ENCODE results near the gene BLOC1S6. TPM values are rescaled to one million over a fixed set of nuclear protein-coding genes. Genes with fewer than 3 reads are reported as not detected.
A peak's percentile ranks its signal among the peaks of the same experiment; 100 is the strongest.

The BLOC1S6 gene
- total and polyA plus RNA-seq, 4 donors: 49.8 to 86.6 (median 60.4) TPM

GRCh38 chr15:45550436-45550835, 36.7 kb upstream of the BLOC1S6 start:
- no peaks in the 10 kb centered on the region for H3K9me3 ChIP-seq (ENCODE audit: control insufficient read depth, insufficient read depth, low read length)
- H3K4me1 ChIP-seq (ENCODE audit: control insufficient read depth, insufficient read depth, low read length): no peaks in the 10 kb centered on the region
- WGBS (ENCODE audit: insufficient coverage): no CpG with 5 or more reads among the region's 3 CpGs
- no peak overlapping the region for H3K4me3 ChIP-seq (ENCODE audit: low read depth, low read length)
- H3K27me3 ChIP-seq (ENCODE audit: control insufficient read depth, insufficient read depth, low read length): no peaks in the 10 kb centered on the region
- no peak for DNase-seq (ENCODE audit: low read depth in 4 of 6, low spot score in 6 of 6)
- H3K27ac ChIP-seq (ENCODE audit: low read depth, low read length): no peak overlapping the region
- no peaks in the 10 kb centered on the region for H3K36me3 ChIP-seq (ENCODE audit: control insufficient read depth, insufficient read depth, low read length)

- H3K27ac ChIP-seq (ENCODE audit: low read depth, low read length): no peak overlapping the region
- no peaks in the 10 kb centered on the region for H3K36me3 ChIP-seq (ENCODE audit: control insufficient read depth, insufficient read depth, low read length)
- no peak for DNase-seq (ENCODE audit: low read depth in 4 of 6, low spot score in 6 of 6)
- no peak overlapping the region for H3K4me3 ChIP-seq (ENCODE audit: low read depth, low read length)
- no peaks in the 10 kb centered on the region for H3K4me1 ChIP-seq (ENCODE audit: control insufficient read depth, insufficient read depth, low read length)
- no peaks in the 10 kb centered on the region for H3K27me3 ChIP-seq (ENCODE audit: control insufficient read depth, insufficient read depth, low read length)
- H3K9me3 ChIP-seq (ENCODE audit: control insufficient read depth, insufficient read depth, low read length): no peaks in the 10 kb centered on the region
- WGBS (ENCODE audit: insufficient coverage): 100% methylated on average over 1 of the region's 3 CpGs
Observed at GRCh38 chr15:45551676-45552075, 35.5 kb upstream of the BLOC1S6 start.

GRCh38 chr15:45555934-45556608, 31.1 kb upstream of the BLOC1S6 start:
- WGBS (ENCODE audit: insufficient coverage): no CpG with 5 or more reads among the region's 3 CpGs
- Histone ChIP-seq H3K9me3 (ENCODE audit: control insufficient read depth, insufficient read depth, low read length) (no peaks in the 10 kb centered on the region), H3K4me1 (ENCODE audit: control insufficient read depth, insufficient read depth, low read length) (no peaks in the 10 kb centered on the region), H3K36me3 (ENCODE audit: control insufficient read depth, insufficient read depth, low read length) (no peaks in the 10 kb centered on the region), H3K27ac (ENCODE audit: low read depth, low read length) (no peak overlapping the region), H3K4me3 (ENCODE audit: low read depth, low read length) (no peak overlapping the region), H3K27me3 (ENCODE audit: control insufficient read depth, insufficient read depth, low read length) (no peaks in the 10 kb centered on the region)
- DNase-seq (ENCODE audit: low read depth in 4 of 6, low spot score in 6 of 6): no peak

GRCh38 chr15:45572617-45573016, 14.6 kb upstream of the BLOC1S6 start:
- Histone ChIP-seq H3K4me1 (ENCODE audit: control insufficient read depth, insufficient read depth, low read length) (no peaks in the 10 kb centered on the region), H3K27me3 (ENCODE audit: control insufficient read depth, insufficient read depth, low read length) (no peaks in the 10 kb centered on the region), H3K4me3 (ENCODE audit: low read depth, low read length) (no peak overlapping the region), H3K27ac (ENCODE audit: low read depth, low read length) (no peak overlapping the region), H3K9me3 (ENCODE audit: control insufficient read depth, insufficient read depth, low read length) (no peaks in the 10 kb centered on the region), H3K36me3 (ENCODE audit: control insufficient read depth, insufficient read depth, low read length) (no peaks in the 10 kb centered on the region)
- WGBS (ENCODE audit: insufficient coverage): no CpG with 5 or more reads among the region's 3 CpGs
- DNase-seq (ENCODE audit: low read depth in 4 of 6, low spot score in 6 of 6): no peak

- no peaks in the 10 kb centered on the region for H3K36me3 ChIP-seq (ENCODE audit: control insufficient read depth, insufficient read depth, low read length)
- H3K27ac ChIP-seq (ENCODE audit: low read depth, low read length): no peak overlapping the region
- H3K27me3 ChIP-seq (ENCODE audit: control insufficient read depth, insufficient read depth, low read length): no peaks in the 10 kb centered on the region
- 84% methylated on average over 5 of the region's 7 CpGs for WGBS (ENCODE audit: insufficient coverage)
- H3K9me3 ChIP-seq (ENCODE audit: control insufficient read depth, insufficient read depth, low read length): no peaks in the 10 kb centered on the region
- no peaks in the 10 kb centered on the region for H3K4me1 ChIP-seq (ENCODE audit: control insufficient read depth, insufficient read depth, low read length)
- DNase-seq (ENCODE audit: low read depth in 4 of 6, low spot score in 6 of 6): no peak
- no peak overlapping the region for H3K4me3 ChIP-seq (ENCODE audit: low read depth, low read length)
Observed at GRCh38 chr15:45573961-45574629, 13.1 kb upstream of the BLOC1S6 start.

GRCh38 chr15:45581919-45582318, 5.3 kb upstream of the BLOC1S6 start:
- Histone ChIP-seq H3K4me3 (ENCODE audit: low read depth, low read length) (no peak overlapping the region), H3K9me3 (ENCODE audit: control insufficient read depth, insufficient read depth, low read length) (no peaks in the 10 kb centered on the region), H3K4me1 (ENCODE audit: control insufficient read depth, insufficient read depth, low read length) (peaks cover 4% of the 10 kb centered on the region), H3K27me3 (ENCODE audit: control insufficient read depth, insufficient read depth, low read length) (no peaks in the 10 kb centered on the region), H3K27ac (ENCODE audit: low read depth, low read length) (no peak overlapping the region), H3K36me3 (ENCODE audit: control insufficient read depth, insufficient read depth, low read length) (no peaks in the 10 kb centered on the region)
- no CpG with 5 or more reads among the region's 2 CpGs for WGBS (ENCODE audit: insufficient coverage)
- DNase-seq (ENCODE audit: low read depth in 4 of 6, low spot score in 6 of 6): no peak

- H3K27ac ChIP-seq (ENCODE audit: low read depth, low read length): no peak overlapping the region
- H3K36me3 ChIP-seq (ENCODE audit: control insufficient read depth, insufficient read depth, low read length): no peaks in the 10 kb centered on the region
- H3K4me3 ChIP-seq (ENCODE audit: low read depth, low read length): no peak overlapping the region
- H3K9me3 ChIP-seq (ENCODE audit: control insufficient read depth, insufficient read depth, low read length): no peaks in the 10 kb centered on the region
- H3K4me1 ChIP-seq (ENCODE audit: control insufficient read depth, insufficient read depth, low read length): peaks cover 4% of the 10 kb centered on the region
- H3K27me3 ChIP-seq (ENCODE audit: control insufficient read depth, insufficient read depth, low read length): no peaks in the 10 kb centered on the region
- no peak for DNase-seq (ENCODE audit: low read depth in 4 of 6, low spot score in 6 of 6)
- WGBS (ENCODE audit: insufficient coverage): 100% methylated on average over 3 of the region's 11 CpGs
Observed at GRCh38 chr15:45583731-45584639, 3.2 kb upstream of the BLOC1S6 start.

GRCh38 chr15:45585069-45585791, 1.9 kb upstream of the BLOC1S6 start:
- Histone ChIP-seq H3K4me3 (ENCODE audit: low read depth, low read length) (no peak overlapping the region), H3K27ac (ENCODE audit: low read depth, low read length) (no peak overlapping the region), H3K27me3 (ENCODE audit: control insufficient read depth, insufficient read depth, low read length) (no peaks in the 10 kb centered on the region), H3K36me3 (ENCODE audit: control insufficient read depth, insufficient read depth, low read length) (no peaks in the 10 kb centered on the region), H3K9me3 (ENCODE audit: control insufficient read depth, insufficient read depth, low read length) (no peaks in the 10 kb centered on the region), H3K4me1 (ENCODE audit: control insufficient read depth, insufficient read depth, low read length) (peaks cover 4% of the 10 kb centered on the region)
- DNase-seq (ENCODE audit: low read depth in 4 of 6, low spot score in 6 of 6): peak in 1 of 6 donors; percentile 2
- 81% methylated on average over 4 of the region's 7 CpGs for WGBS (ENCODE audit: insufficient coverage)

- Histone ChIP-seq H3K27me3 (ENCODE audit: control insufficient read depth, insufficient read depth, low read length) (no peaks in the 10 kb centered on the region), H3K4me3 (ENCODE audit: low read depth, low read length) (peak overlapping the region; percentile 99), H3K36me3 (ENCODE audit: control insufficient read depth, insufficient read depth, low read length) (no peaks in the 10 kb centered on the region), H3K27ac (ENCODE audit: low read depth, low read length) (peak overlapping the region; percentile 100), H3K9me3 (ENCODE audit: control insufficient read depth, insufficient read depth, low read length) (no peaks in the 10 kb centered on the region), H3K4me1 (ENCODE audit: control insufficient read depth, insufficient read depth, low read length) (peaks cover 4% of the 10 kb centered on the region)
- WGBS (ENCODE audit: insufficient coverage): 100% methylated on average over 1 of the region's 3 CpGs
- DNase-seq (ENCODE audit: low read depth in 4 of 6, low spot score in 6 of 6): peak in 1 of 6 donors; percentile 4
Observed at GRCh38 chr15:45586125-45586524, 1.1 kb upstream of the BLOC1S6 start.

Data from spinal cord (tissue), 10 donors.